BJ (cell line): ENCODE data around the gene CCDC142. TPM values are rescaled to one million over a fixed set of nuclear protein-coding genes. Genes with fewer than 3 reads are reported as not detected.
A peak's percentile ranks its signal among the peaks of the same experiment; 100 is the strongest.

Experiments used
- CTCF ChIA-PET: fragments of 350-600 bp; formaldehyde crosslinking; extraction: SDS; loops from one replicate; lab custom pipeline; 2021; ENCODE audit warnings: antibody characterized with exemption, inconsistent platforms; lab: Yijun Ruan, JAX
- POLR2A ChIA-PET: fragments of 300-600 bp; sonication (Branson Sonifier 250); formaldehyde crosslinking; extraction: SDS; loops from one replicate; lab custom pipeline; 2021; ENCODE audit warnings: antibody characterized with exemption; lab: Charles Lee
- DNase-seq: peaks from one replicate; pipeline ENCODE4 v3.0.0-alpha.2; 2011; ENCODE audit warnings: low read depth
- H3K27me3 ChIP-seq: 2 replicates; pipeline ENCODE4 v1.6.0; 2011; ENCODE audit warnings: low read length; ENCODE audit not compliant: control insufficient read depth, insufficient read depth
- H3K36me3 ChIP-seq: 2 replicates; pipeline ENCODE4 v1.5.1; 2011; ENCODE audit warnings: low read length; ENCODE audit not compliant: control insufficient read depth, insufficient read depth
- H3K4me3 ChIP-seq: 2 replicates; pipeline ENCODE4 v1.5.1; 2011; ENCODE audit warnings: low read depth, mild to moderate bottlenecking, control low read depth, low read length
- polyA plus RNA-seq: library from polyadenylated mRNA; depleted of rRNA; stranded (reverse); fragments of >200 nt; gene quantifications from 2 replicates; pipeline ENCODE4 v1.2.3, GENCODE V29; 2011
- TF ChIP-seq, protein P1 (sequence below): IDR thresholded peaks from 2 replicates; pipeline ENCODE4 v1.5.1; 2011; ENCODE audit warnings: low read depth, mild to moderate bottlenecking, control low read depth, inconsistent platforms, low read length, moderate library complexity; ENCODE audit not compliant: insufficient read depth

CCDC142 gene
- polyA plus RNA-seq, 1 experiment: 6.2 TPM

DNA sequence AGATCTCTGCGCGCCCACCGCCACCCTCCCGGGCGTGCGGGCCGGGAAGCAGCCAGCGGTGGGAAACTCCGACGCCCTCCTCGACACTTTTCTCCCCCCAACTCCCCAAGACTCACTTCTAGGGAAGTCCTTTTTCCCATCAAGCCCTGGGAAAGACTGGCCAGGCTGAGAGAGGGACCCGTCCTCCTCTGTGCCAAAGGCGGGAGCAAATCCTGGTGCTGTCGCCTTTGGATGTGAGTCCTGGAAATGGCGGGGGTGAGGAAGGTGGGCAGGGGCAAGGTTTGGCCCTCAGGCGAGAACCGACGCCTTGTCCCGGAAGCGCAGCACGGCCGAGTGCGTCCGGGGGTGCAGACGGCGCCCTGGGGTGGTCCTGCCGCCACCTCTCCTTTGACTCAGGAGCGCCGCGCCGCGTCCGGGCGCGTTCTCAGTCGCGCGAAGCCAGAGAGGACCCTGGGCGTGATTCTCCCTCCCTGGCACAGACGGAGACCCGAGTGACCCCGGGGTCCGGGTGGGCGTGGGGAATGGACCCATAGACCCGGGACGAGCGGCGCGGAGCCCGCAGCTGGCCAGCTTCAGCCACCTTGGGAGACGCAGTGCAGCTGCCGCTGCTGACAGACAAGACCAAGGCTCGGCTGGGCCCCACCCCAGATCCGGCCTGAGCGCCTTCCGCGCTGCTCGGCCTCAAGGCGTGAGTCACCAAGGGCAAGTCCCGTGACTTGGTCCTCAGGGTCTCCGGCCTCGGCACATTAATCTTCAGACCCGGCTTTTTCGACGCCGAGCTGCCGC, 20.1 kb upstream of the CCDC142 start:
- Histone ChIP-seq H3K36me3 (peaks cover 11% of the 10 kb centered on the region), H3K27me3 (peaks cover 11% of the 10 kb centered on the region), H3K4me3 (peak overlapping the region; percentile 43)
- ChIA-PET POLR2A (interaction anchor here (0.6 kb wide), 1 partner anchor 64 kb away, joined by 3 read pairs; no protein-coding TSS in a partner anchor), CTCF (interaction anchor here (0.8 to 2.5 kb wide), 6 partner anchors 20 to 168 kb away, joined by 3 to 14 read pairs (median 4); partner anchors contain the start of genes AUP1, CCDC142, HTRA2 and TTC31)
- no peak for DNase-seq
- TF ChIP-seq, protein P1, sequence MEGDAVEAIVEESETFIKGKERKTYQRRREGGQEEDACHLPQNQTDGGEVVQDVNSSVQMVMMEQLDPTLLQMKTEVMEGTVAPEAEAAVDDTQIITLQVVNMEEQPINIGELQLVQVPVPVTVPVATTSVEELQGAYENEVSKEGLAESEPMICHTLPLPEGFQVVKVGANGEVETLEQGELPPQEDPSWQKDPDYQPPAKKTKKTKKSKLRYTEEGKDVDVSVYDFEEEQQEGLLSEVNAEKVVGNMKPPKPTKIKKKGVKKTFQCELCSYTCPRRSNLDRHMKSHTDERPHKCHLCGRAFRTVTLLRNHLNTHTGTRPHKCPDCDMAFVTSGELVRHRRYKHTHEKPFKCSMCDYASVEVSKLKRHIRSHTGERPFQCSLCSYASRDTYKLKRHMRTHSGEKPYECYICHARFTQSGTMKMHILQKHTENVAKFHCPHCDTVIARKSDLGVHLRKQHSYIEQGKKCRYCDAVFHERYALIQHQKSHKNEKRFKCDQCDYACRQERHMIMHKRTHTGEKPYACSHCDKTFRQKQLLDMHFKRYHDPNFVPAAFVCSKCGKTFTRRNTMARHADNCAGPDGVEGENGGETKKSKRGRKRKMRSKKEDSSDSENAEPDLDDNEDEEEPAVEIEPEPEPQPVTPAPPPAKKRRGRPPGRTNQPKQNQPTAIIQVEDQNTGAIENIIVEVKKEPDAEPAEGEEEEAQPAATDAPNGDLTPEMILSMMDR: peak; percentile 39

GRCh38 chr2:74502147-74502719, 19.4 kb upstream of the CCDC142 start:
- POLR2A ChIA-PET: no interaction called here
- DNase-seq: no peak

GRCh38 chr2:74501335-74502071, 18.7 kb upstream of the CCDC142 start:
- CTCF ChIA-PET: interaction anchor here (1.1 to 2.9 kb wide), 2 partner anchors 18 to 19 kb away, joined by 3 to 13 read pairs; partner anchors contain the start of genes CCDC142 and TTC31
- Histone ChIP-seq H3K4me3 (no peak overlapping the region), H3K36me3 (peaks cover 11% of the 10 kb centered on the region), H3K27me3 (peaks cover 11% of the 10 kb centered on the region)
- TF ChIP-seq, protein P1: no peak
- DNase-seq: no peak
- POLR2A ChIA-PET: interaction anchor here (0.6 kb wide), 1 partner anchor 33 kb away, joined by 12 read pairs; no protein-coding TSS in a partner anchor

More at GRCh38 chr2:74502147-74502719, 19.4 kb upstream of the CCDC142 start:
- H3K4me3 ChIP-seq: peak overlapping the region; percentile 43
- peaks cover 11% of the 10 kb centered on the region for H3K36me3 ChIP-seq
- peaks cover 11% of the 10 kb centered on the region for H3K27me3 ChIP-seq
- TF ChIP-seq, protein P1: no peak
- CTCF ChIA-PET: interaction anchor here (1.1 kb wide), 1 partner anchor 19 kb away, joined by 3 read pairs; the partner anchor contains the start of genes CCDC142 and TTC31

GRCh38 chr2:74500578-74500946, 17.8 kb upstream of the CCDC142 start:
- H3K27me3 ChIP-seq: peaks cover 11% of the 10 kb centered on the region
- ChIA-PET POLR2A (no interaction called here), CTCF (interaction anchor here (0.7 to 2.9 kb wide), 3 partner anchors 11 to 87 kb away, joined by 3 to 13 read pairs (median 3); partner anchors contain the start of genes CCDC142 and TTC31)
- no peak overlapping the region for H3K4me3 ChIP-seq
- H3K36me3 ChIP-seq: peaks cover 7% of the 10 kb centered on the region
- TF ChIP-seq, protein P1: no peak
- no peak for DNase-seq
